OCI-LY3 (cell line): ENCODE measurements around the gene DENND2A.
"Not testable (repeated sequence)": the region's sequence is repeated elsewhere in the genome, so short reads cannot be mapped to it uniquely, and the experiment has no call there.

Source experiments
- H2AFZ ChIP-seq: fragments of 200-600, 300-600 bp; shearing (Covaris generic); 2 replicates; pipeline ENCODE4 v1.6.0; 2014; ENCODE audit warnings: antibody characterized with exemption, low read depth, low read length
- H3K27ac ChIP-seq: fragments of 200-600, 300-600 bp; sonication (generic); 2 replicates; pipeline ENCODE4 v1.5.1; 2014; ENCODE audit warnings: mild to moderate bottlenecking, low read length, moderate library complexity, mixed read lengths
- H3K27me3 ChIP-seq: fragments of 200-600, 300-600 bp; sonication (generic); 2 replicates; pipeline ENCODE4 v1.6.1; 2014; ENCODE audit warnings: low read depth, low read length, mixed read lengths
- H3K36me3 ChIP-seq: fragments of 200-600, 300-600 bp; sonication (generic); replicated peaks from 2 replicates; pipeline ENCODE3; 2014; ENCODE audit warnings: low read depth, low read length, mixed read lengths
- H3K4me1 ChIP-seq: fragments of 300-600, 200-600 bp; sonication (generic); 2 replicates; pipeline ENCODE4 v1.6.1; 2014; ENCODE audit warnings: low read length, mixed read lengths
- H3K4me2 ChIP-seq: fragments of 200-600, 300-600 bp; sonication (generic); 2 replicates; pipeline ENCODE4 v1.6.1; 2014; ENCODE audit warnings: low read length, mixed read lengths
- H3K4me3 ChIP-seq: fragments of 300-600, 200-600 bp; sonication (generic); 2 replicates; pipeline ENCODE4 v1.5.1; 2014; ENCODE audit warnings: antibody characterized with exemption, mild to moderate bottlenecking, low read length, moderate library complexity
- H3K79me2 ChIP-seq: fragments of 300-600, 200-600 bp; shearing (Covaris generic); 2 replicates; pipeline ENCODE4 v1.6.1; 2014; ENCODE audit warnings: mild to moderate bottlenecking, low read length, mixed read lengths
- H3K9ac ChIP-seq: fragments of 300-600, 200-600 bp; shearing (Covaris generic); 2 replicates; pipeline ENCODE4 v1.6.0; 2014; ENCODE audit warnings: mild to moderate bottlenecking, low read length, moderate library complexity
- H3K9me3 ChIP-seq: fragments of 200-600, 300-600 bp; shearing (Covaris generic); 2 replicates; pipeline ENCODE4 v1.6.1; 2014; ENCODE audit warnings: low read length, mixed read lengths; ENCODE audit not compliant: insufficient read depth
- H4K20me1 ChIP-seq: fragments of 200-600, 300-600 bp; sonication (generic); 2 replicates; pipeline ENCODE4 v1.6.1; 2016; ENCODE audit warnings: low read length, mixed read lengths; ENCODE audit not compliant: insufficient read depth
- CTCF ChIP-seq: fragments of 200-600, 300-600 bp; sonication (generic); IDR thresholded peaks from 2 replicates; pipeline ENCODE4 v1.5.1; 2014; ENCODE audit warnings: antibody characterized with exemption, low read length, low read depth
- EZH2phosphoT487 ChIP-seq: fragments of 200-600 bp; shearing (Covaris generic); IDR thresholded peaks from 2 replicates; pipeline ENCODE4 v1.6.1; 2018; ENCODE audit warnings: antibody characterized with exemption, mixed run types, low read depth

DENND2A gene

GRCh38 chr7:140631602-140632001, 9.0 kb downstream of the DENND2A start:
- Histone ChIP-seq H3K79me2 (no peaks in the 10 kb centered on the region), H3K4me1 (peaks cover 8% of the 10 kb centered on the region), H3K9me3 (no peaks in the 10 kb centered on the region), H2AFZ (no peak overlapping the region), H3K27ac (no peak overlapping the region), H3K4me3 (no peak overlapping the region), H3K27me3 (peaks cover 12% of the 10 kb centered on the region), H3K4me2 (no peak overlapping the region), H3K9ac (no peak overlapping the region), H3K36me3 (no peaks in the 10 kb centered on the region), H4K20me1 (no peaks in the 10 kb centered on the region)
- TF ChIP-seq EZH2phosphoT487 (no peak), CTCF (no peak)

GRCh38 chr7:140631021-140631420, 9.6 kb downstream of the DENND2A start:
- Histone ChIP-seq H2AFZ (no peak overlapping the region), H3K9ac (no peak overlapping the region), H3K4me2 (no peak overlapping the region), H3K36me3 (no peaks in the 10 kb centered on the region), H3K79me2 (no peaks in the 10 kb centered on the region), H4K20me1 (no peaks in the 10 kb centered on the region), H3K9me3 (no peaks in the 10 kb centered on the region), H3K4me1 (peaks cover 8% of the 10 kb centered on the region), H3K27me3 (peaks cover 16% of the 10 kb centered on the region), H3K4me3 (no peak overlapping the region), H3K27ac (no peak overlapping the region)
- TF ChIP-seq EZH2phosphoT487 (no peak), CTCF (no peak)

- Histone ChIP-seq H3K79me2 (no peaks in the 10 kb centered on the region), H3K27me3 (peaks cover 18% of the 10 kb centered on the region), H3K9me3 (no peaks in the 10 kb centered on the region), H3K4me2 (no peak overlapping the region), H3K4me1 (peaks cover 16% of the 10 kb centered on the region), H3K4me3 (no peak overlapping the region), H4K20me1 (no peaks in the 10 kb centered on the region), H3K27ac (no peak overlapping the region), H3K36me3 (no peaks in the 10 kb centered on the region), H3K9ac (no peak overlapping the region), H2AFZ (no peak overlapping the region)
- TF ChIP-seq CTCF (no peak), EZH2phosphoT487 (no peak)
Measured at GRCh38 chr7:140625908-140626868, 14.4 kb downstream of the DENND2A start.

GRCh38 chr7:140625192-140625558, 15.4 kb downstream of the DENND2A start:
- not testable (repeated sequence) for H3K9me3 ChIP-seq, H3K79me2 ChIP-seq, H3K4me2 ChIP-seq, H4K20me1 ChIP-seq, H3K4me3 ChIP-seq, H3K9ac ChIP-seq, H2AFZ ChIP-seq, H3K36me3 ChIP-seq, H3K27ac ChIP-seq
- Histone ChIP-seq H3K4me1 (peaks cover 16% of the 10 kb centered on the region), H3K27me3 (peaks cover 17% of the 10 kb centered on the region)
